Dermis blood vessel endothelial cell (primary cell): ENCODE measurements around the gene SOBP. TPM values are rescaled to one million over a fixed set of nuclear protein-coding genes. Genes with fewer than 3 reads are reported as not detected.
A peak's percentile ranks its signal among the peaks of the same experiment; 100 is the strongest.

Source experiments
- DNase-seq: peaks from one replicate; pipeline ENCODE4 v3.0.0; 2010
- total RNA-seq: library from RNA; depleted of rRNA; stranded (reverse); fragments of >200 nt; gene quantifications from 2 replicates; pipeline ENCODE4 v1.2.3, GENCODE V29; 2014

The SOBP gene
- total RNA-seq, 1 donor from 2014 or later, result 1.0 TPM

DNA sequence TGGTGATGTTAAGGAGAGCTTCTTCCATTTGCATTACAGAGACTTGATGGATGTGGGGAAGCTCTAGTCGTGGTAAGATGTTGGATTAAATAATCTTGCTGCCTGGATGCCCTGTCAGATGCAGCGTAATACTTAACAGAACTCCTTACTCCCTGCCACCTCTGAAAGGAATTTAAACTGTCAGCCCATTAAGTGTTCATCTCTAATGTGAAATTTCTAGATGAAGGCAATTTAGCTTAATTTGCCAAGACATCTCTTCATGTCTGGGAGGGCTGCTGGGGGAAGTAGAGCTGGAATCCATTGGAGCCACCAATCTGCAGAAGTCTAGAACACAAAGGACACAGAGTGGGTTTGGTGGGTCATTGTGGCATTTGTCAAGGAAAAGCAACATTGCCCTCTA is 64.4 kb downstream of the SOBP start:
- DNase-seq, result no peak

DNA sequence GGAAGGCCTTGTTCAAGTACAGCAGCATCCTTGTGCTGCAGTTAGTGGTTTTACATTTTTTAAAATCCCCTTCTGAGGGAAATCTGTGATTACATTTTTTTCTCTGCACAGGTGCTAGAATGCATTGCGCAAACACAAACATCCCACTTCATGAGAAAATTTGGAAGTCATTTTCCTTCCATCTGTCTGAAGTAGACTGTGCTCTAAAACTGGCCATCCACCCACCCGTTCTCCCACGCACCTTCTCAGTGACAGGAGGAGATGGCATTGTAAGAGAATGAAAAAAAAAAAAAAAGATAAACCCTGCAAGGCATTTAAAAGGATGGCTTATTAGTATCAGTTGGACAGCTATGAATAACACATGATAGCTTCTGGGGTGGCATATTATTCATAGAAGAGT is 65.0 kb downstream of the SOBP start:
- DNase-seq, result no peak

DNA sequence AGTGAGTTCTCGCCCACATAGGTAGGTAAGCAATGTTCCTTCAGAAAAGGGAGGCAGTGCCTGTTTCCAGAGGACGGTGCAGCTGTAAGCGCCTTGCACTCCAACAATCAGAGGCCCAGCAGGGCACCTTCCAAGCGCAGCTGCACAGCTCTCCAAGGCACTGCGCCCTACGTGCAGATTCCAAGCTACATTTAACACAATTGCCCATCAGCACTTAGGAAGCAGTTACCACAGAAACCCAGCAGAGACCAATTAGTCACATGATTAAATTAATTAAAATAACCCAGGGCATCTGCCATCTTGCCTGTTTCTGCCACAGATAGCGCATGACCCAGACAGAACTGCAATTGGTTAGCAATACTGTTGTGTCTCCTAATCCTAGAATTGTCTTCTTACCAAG is 65.5 kb downstream of the SOBP start:
- DNase-seq, result no peak

DNA sequence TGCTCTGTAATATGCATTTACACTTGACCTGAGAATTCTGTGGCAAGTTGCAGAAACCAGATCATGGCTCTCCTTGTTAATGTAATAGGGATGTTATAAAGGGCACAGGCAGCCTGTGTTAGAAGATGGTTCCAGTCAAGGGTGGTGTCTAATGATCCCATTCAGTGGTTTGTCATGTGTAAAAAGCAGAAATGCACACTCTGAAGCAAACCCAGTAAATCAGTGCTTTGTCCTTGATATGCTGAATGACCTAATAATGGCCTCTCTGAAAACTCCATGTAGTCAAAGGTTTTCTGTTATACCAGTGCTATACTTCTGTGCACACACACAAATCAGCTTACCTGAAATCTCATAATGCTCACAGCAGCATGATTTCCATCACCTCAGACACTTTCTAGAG is 66.2 kb downstream of the SOBP start:
- no peak for DNase-seq

DNA sequence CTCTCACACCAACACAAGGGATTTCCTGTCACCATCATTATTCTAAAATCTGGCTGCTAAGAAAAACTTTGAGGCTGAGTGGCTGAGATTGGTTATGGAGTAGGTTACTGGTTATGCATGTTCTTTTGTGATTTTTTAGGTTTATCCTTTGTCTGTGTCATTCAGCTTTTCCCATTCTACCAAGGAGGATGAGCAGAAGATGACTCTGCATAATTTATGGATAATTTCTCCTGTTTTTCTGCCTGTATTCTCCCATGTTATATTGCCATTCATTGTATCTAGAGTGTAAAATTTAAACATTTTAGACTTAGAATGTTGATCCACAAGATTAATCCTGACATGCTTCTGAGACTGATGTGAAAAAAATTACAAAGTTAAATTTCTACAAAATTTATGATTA is 67.8 kb downstream of the SOBP start:
- no peak for DNase-seq

DNA sequence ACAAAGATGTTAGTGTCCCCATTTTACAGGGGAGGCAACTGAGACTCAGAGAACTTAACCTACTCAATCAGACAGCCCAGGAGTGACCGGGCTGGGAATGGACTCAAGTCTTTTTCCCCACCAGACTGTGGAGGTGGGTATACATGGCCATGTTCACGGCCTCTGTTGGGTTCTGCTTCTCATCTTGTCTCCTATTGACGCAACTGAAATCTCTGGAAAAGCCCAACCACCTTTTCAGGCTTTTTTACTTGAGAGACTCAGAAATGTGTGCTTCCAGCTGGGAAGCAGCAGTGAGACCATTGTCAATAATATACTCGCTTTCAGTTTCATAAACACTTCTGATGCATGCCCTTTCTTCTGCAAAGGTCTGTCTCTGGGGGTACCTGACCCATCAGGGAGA is 70.7 kb downstream of the SOBP start:
- DNase-seq, result no peak

DNA sequence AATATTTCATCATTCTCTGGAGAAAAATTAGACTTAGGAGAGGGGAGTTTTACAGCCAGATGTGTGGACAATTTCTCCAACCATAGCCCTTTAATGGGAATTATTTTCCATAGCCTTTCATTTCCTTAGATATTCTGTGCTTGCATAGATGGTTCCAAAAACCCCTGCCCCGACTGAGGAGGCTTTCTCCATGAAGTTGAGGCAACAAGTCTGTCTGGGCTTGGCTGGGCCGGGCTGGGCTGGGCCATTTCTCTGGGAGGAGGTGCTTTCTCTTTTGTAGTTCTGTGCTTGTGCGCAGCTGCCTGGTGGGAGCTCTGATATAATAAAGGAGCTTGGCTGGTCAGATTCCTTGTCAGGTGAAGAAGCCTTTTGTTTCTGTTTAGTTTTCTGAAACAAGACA is 71.4 kb downstream of the SOBP start:
- DNase-seq, result no peak

DNA sequence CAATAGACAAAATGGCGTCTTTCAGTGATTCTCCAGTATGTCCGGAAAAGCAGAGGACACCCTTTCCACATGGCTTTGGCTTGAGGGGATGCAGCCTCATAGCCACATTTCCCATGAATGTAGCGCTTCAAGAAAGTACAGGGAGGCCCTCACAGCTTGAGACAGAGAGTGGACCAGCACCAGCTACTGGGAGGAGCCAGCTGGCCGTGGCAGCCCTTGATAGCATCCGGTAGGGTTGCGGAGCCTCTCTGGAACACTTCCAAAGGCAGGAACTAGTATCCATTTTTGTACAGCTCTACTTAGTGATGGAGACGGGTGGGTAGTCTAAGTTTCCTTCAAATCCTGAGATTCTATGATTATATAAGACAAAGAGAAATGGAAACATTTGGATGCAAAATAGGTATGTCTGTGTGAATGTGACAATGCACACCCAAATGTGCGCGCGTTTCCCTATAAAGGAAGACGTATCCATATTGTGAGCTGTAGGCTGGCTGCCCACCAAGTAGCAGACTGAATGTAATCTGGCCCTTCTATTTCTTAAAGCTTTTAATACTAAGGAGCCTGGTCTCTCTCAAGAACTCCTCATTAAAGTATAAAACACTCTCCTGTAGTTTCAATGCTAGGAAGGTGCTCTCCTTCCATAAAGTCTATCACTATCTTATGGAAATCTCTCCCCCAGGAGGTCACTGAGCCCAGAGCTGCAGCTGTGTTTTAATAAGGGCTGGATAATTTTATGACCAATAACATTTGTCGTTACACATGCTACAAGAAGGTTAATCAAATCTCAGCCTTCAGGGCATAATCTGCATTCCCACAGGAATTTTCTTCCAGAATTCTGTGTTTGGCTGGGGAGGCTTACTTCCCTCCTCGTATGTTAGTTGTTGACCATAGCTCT is 74.0 kb downstream of the SOBP start:
- no peak for DNase-seq

DNA sequence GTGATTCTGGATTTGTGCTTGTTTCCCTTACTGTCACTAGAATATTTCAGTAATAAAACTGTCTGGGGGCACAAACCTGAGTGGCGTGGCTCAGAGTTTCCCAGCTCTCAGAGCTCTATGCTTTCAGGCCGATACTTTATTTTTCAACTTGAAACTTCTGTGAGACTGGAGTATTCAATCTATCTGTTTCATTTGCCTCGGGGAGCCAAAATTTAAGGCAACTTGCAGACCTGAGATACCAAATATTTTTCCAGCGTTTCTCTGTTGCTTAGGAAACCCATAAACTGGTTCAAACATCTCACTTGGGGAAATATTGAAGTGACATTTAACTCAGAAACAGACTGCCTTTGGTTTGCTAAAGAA is 74.7 kb downstream of the SOBP start:
- DNase-seq, result no peak

DNA sequence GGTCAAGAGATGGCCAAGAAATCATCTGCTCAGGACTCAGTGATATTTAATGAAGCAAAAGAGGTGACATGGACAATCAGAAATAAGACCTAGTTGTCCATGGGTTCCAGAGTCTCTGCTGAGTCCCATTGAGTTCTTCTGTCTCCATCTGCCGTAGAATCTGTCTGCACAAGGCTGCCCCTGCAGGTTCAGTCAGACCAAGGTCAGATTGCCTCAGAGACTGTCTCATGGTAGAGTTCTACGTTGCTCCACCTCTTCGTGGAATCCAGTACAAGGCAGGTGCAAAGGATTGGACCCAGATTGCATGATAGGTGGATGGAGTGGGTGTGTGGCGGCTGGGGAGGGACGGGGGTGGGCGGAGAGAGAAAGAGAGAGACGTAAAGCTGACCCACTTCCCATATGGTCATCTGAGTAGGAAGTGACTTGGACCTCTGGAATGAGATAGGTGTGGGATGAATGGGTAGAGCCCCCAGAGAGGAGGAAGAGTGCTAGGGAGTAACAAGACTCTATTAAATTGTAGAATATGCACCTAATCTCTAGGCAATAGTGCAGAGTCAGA is 75.3 kb downstream of the SOBP start:
- no peak for DNase-seq

DNA sequence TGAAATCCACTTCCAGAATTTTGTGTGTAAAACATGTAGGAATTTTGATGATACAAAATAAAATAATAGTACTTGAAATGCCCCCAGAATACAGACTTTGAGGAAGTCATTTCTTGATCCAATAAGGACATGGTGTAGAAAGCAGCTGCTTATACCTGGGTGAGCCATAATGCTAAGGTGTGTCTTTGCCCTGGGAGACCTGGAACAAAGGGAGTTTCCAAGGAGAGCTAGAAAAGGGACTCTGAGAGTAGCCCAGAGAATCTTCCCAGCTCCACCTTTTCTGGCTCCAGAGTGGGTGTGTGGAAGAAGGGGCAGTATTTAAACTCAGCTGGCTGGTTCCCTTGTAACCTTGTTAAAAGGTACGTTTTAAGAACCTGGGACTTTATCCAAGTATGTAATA is 77.7 kb downstream of the SOBP start:
- DNase-seq, result no peak

DNA sequence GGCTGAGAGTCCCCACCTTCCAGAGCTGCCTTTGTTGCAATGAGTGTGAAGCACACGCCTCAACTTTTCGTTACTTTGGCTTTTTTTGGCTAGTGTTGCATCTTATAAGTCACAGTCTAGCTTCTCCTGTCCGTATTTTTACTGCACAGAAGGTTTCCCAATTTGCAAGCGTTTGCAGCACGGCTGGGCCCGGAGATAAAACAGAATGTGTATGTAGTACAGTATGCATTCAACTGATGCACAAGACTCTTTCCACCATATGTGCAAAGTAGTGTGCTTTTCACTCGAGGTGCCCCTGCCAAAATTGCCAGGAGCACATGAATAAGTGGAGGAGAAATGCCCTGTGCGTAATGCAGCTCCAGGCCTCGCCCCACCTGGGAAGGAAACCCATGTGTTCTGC is 79.6 kb downstream of the SOBP start:
- no peak for DNase-seq

DNA sequence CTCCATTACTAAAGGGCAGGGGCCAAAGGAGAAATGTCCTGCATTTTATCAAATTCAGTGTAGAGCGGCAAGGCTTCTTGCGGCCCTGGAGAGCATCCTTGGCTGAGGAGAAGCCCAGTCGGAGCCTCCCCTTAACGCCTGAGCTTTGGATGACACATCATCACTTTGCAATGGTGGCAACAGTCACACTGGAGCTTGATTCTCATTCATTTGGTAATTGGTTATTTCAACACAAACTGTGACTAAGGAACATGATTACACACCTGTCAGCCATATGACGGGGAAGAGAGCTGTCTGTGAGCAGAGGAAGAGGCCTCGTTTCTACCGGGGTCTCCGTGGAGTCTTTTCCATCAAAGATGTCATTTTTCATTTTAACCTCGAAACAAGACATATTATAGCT is 81.4 kb downstream of the SOBP start:
- DNase-seq, result no peak

DNA sequence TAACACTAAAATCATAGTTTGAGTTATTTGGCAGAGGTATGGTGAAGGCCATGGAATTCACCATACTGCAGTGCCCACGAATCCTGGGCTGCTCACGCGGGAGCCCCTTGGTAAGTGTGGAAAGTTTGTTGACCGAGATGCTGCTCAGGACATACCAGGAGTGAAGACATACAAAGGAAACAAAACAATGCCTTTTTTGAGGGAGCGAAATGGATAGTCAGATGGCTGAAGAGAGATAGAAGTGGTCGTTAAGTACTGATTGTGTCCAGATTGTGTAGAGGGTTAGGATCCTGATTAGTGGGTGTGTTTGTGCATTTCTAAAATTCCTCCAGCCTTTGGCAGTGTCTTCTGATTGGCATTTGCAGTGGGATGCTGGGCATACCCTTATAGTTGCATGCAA is 83.0 kb downstream of the SOBP start:
- DNase-seq, result no peak

DNA sequence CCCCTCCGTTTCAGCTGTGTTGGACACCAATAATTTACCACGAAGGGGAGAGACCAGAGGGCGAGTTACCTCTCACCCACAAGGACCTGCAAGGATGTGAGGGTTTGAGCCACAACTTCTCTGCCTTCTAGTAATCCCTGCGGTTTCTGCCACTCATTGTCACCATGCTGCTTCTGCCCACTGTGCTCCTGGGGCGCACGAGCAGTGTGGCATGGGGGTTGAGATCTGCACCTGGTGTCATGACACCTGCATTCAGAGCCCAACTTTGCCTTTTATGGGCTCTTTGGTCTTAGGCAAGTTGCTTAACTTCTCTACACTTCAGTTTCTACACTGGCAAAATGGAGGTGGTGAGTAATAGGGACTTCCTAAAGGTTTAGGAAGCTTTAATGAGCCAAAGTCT is 84.9 kb downstream of the SOBP start:
- DNase-seq, result no peak

DNA sequence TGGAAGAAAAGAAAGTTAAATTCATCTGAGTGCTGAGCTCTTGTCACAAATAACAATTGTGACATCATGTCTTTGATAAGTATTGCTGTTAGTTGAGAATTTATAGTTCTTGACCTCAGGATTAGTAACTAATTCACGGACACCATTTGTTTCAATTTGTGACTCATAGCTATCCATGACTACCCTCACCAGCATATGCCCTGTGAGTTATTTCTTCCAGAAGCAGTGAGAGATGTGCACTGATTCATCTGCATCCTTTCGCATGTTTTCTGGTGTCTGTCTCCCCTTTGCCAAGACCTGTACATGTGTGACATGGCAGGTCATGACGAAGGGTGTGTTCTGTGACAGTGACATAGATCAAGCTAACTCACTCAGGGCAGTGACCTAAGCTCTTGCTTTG is 86.9 kb downstream of the SOBP start:
- peak; percentile 29 for DNase-seq

DNA sequence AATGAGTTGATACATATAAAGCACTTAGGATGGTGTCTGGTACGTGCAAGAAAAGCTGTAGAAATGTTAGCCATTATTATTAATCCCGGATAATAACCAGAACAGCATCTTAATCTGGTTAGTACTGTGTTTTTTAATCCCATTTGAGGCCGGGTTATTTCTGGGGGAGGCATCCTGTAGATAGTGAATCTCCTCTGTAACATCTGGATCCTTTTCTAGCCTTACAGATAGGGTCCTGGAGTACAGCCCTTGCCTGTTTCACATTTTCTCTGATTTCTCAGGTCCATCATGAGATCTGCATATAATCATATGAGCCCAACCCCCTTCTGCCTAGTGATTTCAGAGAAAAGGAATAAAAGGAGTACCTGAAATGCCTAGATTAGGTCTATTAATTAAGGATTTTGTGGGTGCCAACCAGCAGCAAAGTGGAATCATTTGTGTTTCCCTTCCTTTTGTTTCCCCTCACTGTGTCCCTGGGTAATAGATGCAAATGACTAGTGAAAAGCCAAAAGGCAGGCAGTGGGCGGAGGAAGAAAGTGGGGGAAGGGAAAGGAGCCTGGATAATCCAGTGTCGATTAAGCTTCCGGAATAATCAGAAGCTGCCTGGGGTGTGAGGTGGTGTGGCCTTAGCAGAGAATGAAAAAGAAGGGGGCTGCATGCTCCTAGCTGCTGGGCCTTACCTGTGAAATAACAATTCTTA is 88.9 kb downstream of the SOBP start:
- DNase-seq, result no peak

DNA sequence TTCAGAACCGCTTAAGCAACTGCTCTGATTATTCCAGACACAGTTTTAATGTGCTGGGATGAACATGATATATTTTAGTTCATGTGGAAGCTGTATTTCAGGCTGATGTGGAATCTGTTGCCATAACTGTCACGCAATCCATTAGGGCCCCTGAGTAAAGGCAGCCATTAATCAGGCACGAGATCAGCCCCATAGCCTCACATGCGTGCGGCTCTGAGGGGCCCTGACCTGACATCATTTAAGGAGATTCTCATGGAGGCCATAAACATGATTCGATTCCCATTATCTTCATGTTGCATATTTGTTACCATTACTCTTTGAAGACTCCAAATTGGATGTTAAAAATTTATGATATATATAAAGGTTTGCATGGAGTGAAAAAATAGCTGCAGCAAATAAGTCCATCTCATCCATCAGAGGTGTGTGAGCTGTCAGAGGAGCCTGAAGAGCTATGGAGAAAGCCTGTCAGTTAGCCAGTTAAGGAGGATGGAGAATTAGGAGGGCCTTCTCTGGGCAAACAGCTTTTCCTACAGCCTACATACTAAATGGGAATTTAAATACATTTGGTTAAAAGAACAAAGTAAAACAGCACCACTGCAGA is 89.6 kb downstream of the SOBP start:
- no peak for DNase-seq

DNA sequence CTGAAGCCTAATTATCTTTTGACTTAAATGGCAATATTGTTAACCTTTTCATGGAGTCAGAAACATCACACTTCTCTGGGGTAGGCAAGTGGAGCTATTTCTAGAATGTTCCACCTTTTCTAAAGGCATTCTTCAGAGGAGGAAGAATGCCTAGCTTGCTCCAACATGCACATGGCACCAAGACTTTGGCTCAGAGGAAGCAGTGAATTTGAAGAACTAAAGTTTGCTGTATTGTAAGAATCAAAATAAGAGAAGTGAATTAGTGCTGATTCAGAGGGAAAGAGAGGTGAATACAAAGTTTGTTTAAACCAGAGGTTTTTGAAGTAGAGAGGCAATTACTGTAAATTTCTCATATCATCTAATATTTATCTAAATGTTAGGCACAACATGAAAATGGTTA is 92.2 kb downstream of the SOBP start:
- DNase-seq, result no peak

DNA sequence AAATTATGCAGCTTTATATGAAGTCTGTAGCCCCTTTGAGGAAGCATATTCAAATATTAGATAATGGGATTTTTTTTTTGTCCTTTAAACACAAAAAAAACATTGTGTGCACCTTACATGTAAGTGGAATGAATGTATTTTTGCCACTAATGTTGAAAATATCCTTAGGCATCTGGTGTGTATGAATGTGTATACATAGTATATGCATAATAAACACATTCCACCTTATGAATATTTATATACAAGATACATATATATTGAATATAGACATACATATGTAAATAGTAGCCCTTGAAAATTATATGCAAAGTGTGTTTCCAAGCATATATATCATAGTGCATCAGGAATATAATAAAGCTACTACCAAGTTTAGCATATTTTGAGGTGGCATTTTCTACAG is 94.8 kb downstream of the SOBP start:
- no peak for DNase-seq

DNA sequence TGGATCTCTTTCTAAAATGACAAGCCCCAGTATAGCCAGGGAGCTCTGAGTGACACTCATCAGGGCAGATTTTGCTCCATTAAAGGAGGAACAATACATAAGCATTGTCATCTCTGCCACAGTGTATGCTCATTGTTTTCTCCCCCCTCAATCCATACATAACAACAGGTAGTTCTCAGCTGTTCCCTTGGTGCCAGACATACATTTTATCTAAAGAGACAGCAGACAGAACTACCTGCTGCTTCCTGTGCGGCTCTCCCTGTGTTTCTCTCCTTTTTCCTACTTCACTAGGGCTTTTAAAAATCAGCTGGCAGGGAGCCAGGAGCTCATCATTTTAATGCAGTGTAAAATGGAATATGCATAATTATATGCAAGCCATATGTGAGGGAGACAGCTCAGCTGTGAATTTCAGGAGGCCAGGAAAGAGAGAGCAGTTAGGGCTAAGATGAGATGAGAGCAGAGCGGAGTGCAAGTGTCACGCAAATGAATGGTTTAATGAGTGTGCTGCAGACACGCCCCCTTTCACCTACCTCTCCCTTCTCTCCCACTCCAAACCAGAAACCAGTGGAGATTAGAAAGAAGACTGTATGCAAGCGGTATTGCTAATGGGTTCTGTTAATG is 96.0 kb downstream of the SOBP start:
- DNase-seq, result no peak

DNA sequence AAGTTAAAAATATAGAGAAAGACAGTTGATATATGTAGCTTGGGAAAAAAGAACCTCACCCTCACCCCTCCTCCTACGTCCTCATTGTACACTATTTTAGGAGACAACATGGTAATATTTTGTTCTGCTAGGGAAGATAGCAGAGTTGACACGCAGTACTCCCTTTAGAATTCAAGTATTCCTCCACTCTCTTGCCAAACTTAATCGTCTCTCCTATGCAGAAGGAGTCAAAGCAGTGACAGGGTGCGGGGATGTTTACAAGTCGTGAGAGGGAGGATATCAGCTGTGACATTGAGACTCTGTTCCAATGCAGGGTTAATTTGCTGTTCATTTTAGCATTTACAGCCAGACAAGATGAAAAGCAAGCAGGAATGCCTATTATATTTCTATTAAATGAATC is 97.5 kb downstream of the SOBP start:
- DNase-seq, result no peak

DNA sequence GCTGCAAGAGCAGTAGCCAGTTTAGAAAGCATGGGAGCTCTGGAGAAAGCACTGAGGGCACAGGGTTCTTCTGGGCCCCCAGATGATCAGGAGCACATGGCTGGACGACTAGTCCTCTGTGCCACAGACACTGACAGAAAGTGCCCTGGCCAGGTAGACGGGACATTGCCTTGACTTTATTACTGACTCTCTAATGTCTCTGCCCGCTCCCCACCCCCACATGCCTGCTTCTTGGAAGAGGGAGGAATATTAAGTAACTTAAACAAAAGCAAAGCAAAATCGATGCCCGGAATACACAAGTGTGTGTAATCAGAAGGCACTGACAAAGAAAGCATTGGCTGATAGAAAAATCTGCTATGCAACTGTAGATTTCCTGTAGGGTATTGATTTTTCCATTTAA is 99.3 kb downstream of the SOBP start:
- no peak for DNase-seq
